NCI-H1105 (cell line): Measurements from ENCODE around the gene ZNF236.
A peak's percentile ranks its signal among the peaks of the same experiment; 100 is the strongest.

Experiments used
- DNase-seq: peaks from one replicate; lab custom pipeline; 2025; lab: John Stamatoyannopoulos, UW

Gene ZNF236

GRCh38 chr18:76821356-76821874 lies 942 bp upstream of the ZNF236 start:
- DNase-seq: peak; percentile 3

- peak; percentile 33 for DNase-seq
These were observed 367 bp upstream of the ZNF236 start for GRCh38 chr18:76821875-76822505.

GRCh38 chr18:76823161-76823538 lies 793 bp downstream of the ZNF236 start:
- DNase-seq: no peak

GRCh38 chr18:76823587-76824011 lies 1.2 kb downstream of the ZNF236 start:
- DNase-seq: no peak

GRCh38 chr18:76824145-76824676 lies 1.9 kb downstream of the ZNF236 start:
- no peak for DNase-seq

GRCh38 chr18:76824754-76825153 lies 2.4 kb downstream of the ZNF236 start:
- no peak for DNase-seq

- no peak for DNase-seq
These were observed 5.1 kb downstream of the ZNF236 start for GRCh38 chr18:76827205-76828200.

- no peak for DNase-seq
These were observed 12.0 kb downstream of the ZNF236 start for GRCh38 chr18:76834379-76834778.

GRCh38 chr18:76835380-76835779 lies 13.0 kb downstream of the ZNF236 start:
- DNase-seq: no peak

GRCh38 chr18:76837071-76837470 lies 14.7 kb downstream of the ZNF236 start:
- DNase-seq: no peak

GRCh38 chr18:76838182-76838581 lies 15.8 kb downstream of the ZNF236 start:
- DNase-seq: no peak

GRCh38 chr18:76839086-76839794 lies 16.9 kb downstream of the ZNF236 start:
- no peak for DNase-seq

- no peak for DNase-seq
These were observed 20.6 kb downstream of the ZNF236 start for GRCh38 chr18:76842837-76843530.

- no peak for DNase-seq
These were observed 21.8 kb downstream of the ZNF236 start for GRCh38 chr18:76844144-76844543.

GRCh38 chr18:76844742-76845477 lies 22.6 kb downstream of the ZNF236 start:
- no peak for DNase-seq

GRCh38 chr18:76846217-76846616 lies 23.9 kb downstream of the ZNF236 start:
- no peak for DNase-seq

GRCh38 chr18:76847916-76848315 lies 25.6 kb downstream of the ZNF236 start:
- DNase-seq: no peak

GRCh38 chr18:76850112-76850511 lies 27.8 kb downstream of the ZNF236 start:
- no peak for DNase-seq

- DNase-seq: no peak
These were observed 33.2 kb downstream of the ZNF236 start for GRCh38 chr18:76855594-76855993.

- DNase-seq: no peak
These were observed 35.1 kb downstream of the ZNF236 start for GRCh38 chr18:76857476-76857875.
